ENCODE data around the gene RNF19B.
"Not testable (repeated sequence)": the region's sequence is repeated elsewhere in the genome, so short reads cannot be mapped to it uniquely, and the experiment has no call there.

RNF19B gene

DNA sequence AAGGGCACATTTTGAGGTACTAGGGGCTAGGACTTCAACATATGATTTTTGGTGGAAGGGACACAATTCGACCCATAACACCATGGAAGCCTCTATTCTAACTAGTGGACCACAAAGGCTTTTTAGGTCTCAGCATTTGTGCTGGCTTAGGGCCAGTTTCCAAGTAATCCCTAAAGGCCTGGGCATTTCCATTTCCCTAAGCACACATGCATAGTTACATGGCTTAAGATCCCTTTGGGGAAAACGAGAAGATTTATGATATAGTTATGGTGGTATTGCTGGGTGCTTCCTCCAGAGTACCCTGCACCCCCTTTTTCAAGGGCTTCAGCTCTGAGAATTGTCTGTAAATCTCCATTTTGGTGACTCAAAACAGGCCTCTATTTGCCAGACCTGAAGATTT is 35.2 kb downstream of the RNF19B start:
- DNase-seq, result no peak

DNA sequence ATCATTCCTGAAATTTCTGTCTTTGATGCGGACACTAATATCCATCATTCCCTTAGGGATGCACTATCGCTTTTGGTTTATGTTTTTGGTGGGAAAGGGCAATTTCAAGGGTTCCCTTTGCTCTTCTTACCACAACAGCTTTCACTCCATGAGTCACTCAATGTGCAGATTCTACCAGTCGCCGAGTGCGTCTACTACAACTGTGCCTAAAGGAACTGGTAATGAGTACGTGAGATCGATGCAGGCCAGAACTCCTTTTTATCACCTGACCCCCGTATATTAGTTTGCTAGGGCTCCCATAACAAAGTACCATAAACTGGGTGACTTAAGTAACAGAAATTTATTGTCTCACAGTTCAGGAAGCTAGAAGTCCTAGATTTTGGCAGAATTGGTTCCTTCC is 35.9 kb downstream of the RNF19B start:
- DNase-seq, result no peak

DNA sequence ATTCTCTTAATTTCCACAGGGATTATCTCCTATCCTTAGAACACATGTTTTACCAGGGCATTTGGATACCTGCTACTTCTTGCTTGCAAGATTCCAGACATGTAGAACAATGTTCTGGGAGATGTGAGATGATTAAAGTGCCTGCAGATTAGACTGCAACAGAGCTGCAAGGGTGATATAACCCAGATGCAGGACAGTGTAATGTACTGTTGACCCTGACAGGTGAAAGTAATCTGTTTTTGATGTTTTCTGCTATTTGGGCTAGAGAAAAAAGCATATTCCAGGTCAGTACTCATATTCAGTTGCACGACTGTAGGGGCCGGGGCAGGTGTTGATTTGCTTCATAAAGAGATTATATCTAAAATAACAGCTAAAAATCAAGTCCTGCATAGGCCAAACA is 36.3 kb downstream of the RNF19B start:
- DNase-seq, result no peak

DNA sequence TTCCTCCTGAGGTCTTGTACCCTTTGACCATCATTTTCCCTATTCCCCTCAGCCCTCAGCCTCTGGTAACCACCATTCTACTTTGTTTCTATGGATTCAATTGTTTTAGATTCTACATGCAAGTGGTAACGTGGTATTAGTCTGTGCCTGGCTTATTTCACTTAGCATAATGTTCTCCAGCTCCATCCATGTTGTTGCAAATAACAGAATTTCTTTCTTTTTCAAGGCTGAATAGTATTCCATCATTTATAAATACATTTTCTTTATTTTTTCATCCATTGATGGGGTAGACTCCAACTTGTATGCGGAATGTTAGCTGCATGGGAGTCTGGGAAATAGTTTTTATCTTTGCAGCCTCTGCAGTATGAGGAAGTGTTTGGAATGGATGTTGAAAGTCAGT is 37.2 kb downstream of the RNF19B start:
- DNase-seq, result no peak

DNA sequence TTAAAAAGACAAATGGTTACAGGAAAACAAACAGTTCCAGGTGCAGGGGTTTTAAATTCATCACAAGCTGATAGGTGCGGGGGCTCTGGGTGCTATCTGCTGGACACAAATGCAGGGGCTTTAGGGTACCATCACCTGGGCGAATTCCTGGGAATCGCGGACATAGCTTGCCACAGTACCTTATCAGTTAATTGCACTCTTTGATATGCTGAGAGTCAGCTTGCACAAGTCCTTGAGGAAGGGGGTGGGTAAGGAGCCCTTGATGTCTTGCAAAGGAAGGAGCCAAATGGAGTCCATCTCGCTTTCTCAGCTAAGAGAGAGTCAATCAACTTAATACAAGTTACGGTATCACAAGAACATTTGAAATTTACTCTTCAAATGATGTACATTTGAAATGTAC is 38.0 kb downstream of the RNF19B start:
- no peak for DNase-seq

DNA sequence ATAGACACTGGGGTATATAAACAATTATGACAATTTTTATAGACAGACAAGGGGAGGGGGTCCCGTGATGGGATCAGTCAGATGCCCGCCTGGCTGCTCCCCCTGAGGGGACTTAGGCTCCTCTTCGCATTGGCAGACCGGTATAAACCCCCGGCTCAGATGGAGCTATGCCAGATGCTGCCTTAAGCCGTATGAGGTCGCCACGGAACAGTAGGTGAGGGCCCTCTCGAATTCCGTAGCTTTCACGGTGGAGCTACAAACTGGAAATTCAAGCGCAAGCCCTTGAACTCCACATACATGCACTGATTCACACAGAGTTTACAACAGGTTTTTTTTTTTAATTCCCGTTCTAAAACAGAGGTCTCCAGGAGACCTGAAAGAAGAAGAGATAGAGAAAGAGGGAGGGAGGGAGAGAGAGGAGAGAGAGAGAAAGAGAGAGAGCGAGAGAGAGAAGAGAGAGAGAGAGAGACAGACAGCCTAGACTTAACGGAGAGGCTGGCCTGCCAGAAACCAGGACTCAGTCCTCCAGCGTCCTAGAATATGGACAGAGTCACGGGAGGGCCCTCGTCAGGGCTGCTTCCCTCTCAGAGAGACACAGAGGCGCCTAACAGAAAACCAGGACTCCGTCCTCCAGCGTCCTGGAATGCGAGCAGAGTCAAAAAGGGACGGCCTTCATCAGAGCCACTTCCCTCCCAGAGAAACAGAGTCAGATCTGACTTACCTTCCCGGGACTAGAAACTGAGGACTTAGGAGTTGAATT is 39.0 kb downstream of the RNF19B start:
- peak in 1 of 5 donors; percentile 22 for DNase-seq

DNA sequence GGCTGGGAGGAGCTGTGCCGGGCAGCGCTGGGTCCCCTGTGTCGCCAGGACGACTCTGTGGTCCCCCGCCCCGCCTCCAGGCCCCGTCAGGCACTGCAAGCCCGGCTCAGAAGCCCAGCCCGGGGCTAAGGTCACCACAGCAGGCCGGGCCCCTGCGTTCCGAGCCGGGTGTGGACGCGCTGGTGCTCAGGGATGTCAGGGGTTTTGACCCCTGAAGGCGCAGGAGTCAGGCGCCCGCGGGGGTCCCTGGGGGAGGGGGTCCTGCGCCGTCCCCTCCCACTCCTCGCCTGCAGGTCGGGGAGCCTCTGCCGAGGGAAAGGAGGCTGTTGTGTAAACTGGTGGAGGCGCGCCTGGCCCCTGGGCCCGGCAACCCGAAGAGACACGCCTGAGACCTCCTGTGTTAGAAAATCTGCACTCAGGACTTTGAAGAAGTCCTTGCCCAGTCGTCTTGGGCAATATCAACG is 39.7 kb downstream of the RNF19B start:
- peak in 1 of 5 donors; percentile 8 for DNase-seq

DNA sequence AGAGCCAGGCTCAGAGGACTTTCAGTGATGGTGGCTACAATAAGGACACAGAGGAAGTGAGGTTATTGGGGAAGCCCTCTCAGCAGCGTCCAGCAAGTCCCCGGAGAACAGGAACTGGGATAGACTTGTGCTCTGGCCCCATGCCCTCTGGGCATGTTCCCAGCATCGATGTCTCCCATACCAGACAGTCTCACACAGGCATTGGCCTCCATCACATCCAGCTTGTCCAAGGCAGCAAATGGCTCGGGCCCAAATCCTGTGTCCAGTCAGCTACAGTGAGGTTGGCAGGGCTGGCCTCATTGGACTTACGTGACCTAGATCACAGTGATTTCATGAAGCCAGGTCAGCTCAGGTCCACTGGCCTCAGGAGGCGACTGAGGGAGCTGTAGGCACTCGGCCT is 43.8 kb downstream of the RNF19B start:
- DNase-seq, result no peak

DNA sequence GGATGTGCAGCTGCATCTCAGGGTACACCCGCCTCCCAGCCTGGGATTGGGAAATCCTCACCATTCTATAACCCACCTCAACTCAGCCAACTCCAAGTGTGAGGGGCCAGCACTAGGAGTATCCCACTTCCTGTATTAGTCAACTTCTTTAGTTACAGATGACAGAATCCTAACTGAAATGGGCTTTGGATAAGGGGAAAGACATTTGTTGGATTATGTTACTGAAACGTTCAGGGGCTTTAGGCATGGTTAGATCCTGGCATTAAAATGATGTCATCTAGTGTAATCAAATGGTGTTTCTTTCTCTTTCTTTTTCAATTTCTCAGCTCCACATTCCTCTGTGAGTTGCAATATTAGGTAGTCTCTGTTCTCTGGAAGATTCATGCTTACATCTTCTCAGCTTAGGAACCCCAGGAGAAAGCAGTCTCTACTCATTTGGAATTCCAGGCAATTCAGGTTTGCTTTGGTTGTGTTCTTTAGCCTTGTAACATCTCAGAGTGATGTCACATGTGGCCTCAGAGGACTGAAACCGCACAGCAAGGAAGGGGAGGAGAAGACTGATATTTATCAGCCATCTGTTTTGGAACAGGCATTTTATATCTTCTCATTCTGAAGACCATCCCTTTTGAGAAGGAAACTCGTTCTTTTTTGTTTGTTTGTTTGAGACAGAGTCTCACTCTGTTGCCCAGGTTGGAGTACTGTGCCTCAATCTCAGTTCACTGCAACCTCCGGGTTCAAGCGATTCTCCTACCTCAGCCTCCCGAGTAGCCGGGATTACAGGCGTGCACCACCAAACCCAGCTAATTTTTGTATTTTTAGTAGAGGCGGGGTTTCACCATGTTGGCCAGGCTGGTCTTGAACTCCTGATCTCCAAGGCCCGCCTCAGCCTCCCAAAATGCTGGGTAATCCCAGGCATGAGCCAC is 44.5 kb downstream of the RNF19B start:
- no peak for DNase-seq

DNA sequence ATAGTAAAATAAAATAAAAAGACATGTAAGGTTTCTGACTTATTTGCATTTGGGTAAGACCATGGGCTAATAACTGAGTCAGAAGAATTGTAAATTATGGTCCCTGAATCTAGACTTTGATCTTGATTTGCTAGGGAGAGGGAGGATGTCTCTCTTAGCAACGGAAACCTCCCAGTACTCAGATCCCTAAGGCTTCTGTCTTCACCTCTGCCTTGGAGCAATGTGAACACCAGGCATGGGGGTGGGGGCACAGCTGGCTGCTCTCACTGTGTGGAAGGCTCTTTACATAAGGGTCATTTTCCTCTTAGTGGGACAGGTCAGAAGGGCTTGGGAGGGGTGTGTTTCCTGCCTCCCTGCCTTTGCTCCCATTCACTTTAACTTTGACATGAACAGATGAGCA is 46.4 kb downstream of the RNF19B start:
- DNase-seq, result no peak

DNA sequence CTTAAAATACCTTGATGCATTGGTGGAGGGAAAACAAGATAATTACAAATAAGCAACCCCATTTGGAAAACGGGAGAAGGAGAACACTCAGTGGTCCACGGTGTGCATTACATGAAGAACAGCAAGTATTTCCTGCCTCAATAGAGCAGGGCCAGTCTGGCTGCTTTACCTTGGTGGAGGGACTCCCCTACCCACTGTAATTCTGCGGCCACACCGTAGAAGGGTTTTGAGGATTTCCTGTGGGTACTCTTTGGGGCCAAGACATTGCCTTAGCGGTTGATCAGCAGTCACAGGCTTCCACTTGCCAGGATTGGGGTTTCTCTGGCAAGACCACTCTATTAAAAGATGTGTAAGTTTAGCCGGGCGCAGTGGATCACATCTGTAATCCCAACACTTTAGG is 47.1 kb downstream of the RNF19B start:
- DNase-seq, result peak in 1 of 5 donors; percentile 22

DNA sequence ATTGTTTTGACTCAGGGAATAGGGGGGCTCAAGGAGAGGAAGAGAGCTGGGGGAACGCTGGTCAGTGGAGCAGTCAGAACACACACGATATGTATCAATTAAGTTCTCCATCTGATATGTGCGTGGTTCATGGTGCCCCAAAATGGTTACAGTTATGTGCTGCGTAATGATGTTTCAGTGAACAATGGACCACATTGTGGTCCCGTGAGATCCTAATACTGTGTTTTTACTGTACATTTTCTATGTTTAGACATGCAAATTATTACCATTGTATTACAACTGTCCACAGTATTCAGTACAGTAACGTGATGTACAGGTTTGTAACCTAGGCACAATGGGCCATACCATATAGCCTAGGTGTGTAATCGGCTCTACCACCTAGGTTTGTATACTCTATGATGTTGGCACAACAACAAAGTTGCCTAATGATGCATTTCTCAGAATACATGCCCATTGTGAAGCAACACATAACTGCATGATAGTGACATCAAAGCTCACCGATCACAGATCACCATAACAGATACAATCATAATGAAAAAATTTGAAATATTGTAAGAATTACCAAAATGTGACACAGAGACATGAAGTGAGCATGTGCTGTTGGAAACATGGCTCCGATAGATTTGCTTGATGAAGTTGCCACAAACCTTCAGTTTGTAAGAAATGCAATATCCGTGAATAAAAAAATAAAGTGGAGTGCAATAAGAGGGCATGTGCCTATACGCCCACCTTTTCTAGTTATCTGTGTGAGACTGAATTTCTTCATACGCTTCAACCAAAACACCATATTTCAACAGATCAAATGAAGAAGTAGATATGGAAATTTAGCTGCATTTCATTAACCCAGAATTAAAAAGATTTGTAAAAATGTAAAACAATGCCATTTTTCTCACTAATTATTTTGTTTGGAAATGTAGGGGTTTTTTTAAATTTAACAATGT is 48.6 kb downstream of the RNF19B start:
- no peak for DNase-seq

DNA sequence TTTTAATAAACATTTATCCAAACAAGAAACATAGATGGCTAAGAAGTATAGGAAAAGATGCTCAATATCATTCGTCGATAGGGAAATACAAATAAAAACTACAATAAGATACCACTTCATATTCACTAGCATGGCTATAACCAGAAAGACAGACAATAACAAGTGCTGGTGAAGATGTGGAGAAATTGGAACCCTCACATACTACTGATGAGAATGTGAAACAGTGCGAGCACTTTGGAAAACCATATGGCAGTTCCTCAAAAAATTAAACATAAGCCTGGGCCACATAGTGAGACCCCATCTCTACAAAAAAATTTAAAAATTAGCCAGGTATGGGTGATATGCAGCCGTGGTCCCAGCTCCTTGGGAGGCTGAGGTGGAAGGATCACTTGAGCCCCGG is 54.3 kb downstream of the RNF19B start:
- DNase-seq, result no peak

DNA sequence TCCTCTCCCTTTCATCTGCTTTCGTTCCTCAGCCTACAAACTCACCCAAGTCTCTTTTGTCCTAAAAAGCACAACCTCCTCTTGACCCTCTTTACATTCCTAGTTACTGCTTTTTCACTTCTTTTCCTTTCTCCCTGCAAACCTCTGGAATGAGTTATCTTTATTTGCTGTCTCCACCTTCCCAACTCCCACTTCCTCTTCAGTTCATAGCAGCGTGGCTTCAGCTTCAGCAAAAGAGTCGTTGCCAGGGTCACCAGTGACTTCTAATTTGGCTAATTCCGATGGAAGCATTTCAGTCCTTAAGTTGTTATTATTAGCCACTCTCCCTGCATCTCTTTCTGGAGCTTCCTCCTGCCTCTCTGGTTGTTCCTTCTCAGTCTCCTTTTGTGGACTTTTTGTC is 57.2 kb downstream of the RNF19B start:
- DNase-seq, result no peak

DNA sequence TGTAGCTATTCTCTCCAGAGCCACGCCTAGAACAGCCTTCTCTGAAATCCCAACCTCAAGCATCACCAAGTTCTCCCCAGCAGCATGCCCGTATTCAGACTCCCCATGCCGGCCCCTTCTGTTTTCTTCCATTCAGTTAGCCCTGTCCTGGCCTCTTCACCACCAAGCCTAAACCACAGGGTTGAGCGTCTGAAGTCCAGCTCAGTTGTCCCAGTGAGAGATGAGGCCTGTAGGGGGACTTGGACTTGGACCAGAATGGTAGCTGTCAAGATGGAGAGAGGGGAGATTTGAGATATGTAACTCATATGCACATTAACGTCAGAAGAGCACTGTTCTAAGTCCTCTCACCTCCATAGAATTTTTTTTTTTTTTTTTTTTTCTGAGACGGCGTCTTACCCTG is 58.0 kb downstream of the RNF19B start:
- DNase-seq, result no peak

DNA sequence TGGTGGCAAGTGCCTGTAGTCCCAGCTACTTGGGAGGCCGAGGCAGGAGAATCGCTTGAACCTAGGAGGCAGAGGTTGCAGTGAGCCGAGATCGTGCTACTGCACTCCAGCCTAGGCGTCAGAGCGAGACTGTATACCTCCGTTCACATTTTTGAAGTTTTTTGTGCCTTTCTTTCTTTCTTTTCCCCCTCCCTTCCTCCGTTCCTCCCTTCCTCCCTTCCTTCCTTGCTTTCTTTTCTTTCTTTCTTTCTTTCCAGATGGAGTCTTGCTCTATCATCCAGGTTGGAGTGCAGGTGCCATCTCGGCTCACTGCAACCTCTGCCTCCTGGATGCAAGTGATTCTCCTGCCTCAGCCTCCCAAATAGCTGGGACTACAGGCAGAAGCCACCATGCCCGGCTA is 59.0 kb downstream of the RNF19B start:
- DNase-seq, result not testable (repeated sequence)

DNA sequence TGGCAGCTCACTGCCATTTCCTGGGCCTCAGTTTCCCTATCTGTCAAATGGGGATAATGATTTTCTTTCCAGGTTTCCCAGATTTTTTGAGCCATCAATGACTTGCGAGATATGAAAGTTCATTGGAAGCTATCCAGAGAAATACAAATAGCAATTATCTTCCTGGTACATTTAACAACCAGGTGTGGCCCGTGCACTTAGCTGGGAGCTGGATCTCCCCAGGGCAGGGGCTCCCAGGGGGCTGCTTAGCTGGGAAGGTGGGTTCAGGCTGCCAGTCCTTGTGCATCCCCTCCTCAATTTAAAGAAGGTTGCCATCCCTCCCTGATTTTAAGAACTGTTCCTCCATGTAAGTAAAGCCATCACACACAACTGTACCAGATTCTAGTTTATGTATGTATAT is 59.8 kb downstream of the RNF19B start:
- DNase-seq, result no peak

DNA sequence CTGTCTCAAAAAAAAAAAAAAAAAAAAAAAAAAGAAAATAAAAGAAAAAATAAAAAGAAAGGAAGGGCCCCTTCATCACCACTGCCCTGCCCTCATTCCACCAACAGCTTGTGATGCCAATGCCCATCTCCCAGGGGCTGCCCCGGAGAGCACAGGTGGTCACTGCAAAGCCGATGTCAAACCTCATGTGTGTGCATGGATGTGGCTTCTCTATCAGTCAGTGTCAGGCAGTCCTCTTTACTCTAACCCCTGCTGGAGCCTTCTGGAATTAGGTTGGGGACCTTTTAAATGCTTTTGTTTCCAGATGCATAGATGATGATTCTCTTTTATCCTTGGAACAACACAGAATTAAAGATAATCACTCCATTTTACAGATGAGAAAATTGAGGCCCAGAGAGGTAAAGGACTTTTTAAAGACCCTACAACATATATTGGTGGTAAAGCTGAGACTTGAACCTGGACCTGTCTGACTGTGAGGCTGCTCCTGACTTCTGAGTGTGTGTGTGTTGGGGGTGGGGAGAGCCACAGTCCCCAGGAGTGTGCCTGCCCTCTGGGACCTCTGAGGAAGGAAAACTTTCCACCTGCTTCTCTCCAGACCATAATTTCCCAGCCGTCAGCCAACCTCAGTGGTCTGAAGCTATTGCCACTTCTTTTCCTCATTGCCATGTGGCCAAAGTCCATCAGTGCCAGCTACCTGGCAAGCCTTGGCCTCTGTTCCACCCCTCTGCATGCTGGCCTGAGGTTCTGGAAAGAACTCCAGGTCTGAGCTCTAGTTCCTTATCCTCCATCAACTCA is 60.4 kb downstream of the RNF19B start:
- DNase-seq, result no peak

DNA sequence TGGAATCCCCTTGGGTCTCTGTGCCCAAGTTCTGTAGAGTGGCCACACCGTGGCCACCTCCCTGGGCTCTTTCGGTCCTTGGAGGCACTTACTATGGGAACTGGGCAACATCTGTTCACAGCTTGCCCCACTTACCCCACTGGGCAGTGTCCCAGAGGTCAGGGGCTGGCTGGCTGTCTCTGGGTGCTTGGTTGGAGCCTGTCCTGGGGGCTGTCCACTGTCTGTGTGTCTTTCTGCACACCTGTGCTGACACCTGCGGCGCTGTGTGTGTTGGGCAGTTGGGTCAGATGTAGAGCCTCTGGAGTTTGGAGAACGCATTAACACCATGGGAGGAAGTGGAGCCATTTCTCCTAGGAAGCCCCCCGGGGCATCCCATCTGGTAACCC is 62.1 kb downstream of the RNF19B start:
- no peak for DNase-seq

DNA sequence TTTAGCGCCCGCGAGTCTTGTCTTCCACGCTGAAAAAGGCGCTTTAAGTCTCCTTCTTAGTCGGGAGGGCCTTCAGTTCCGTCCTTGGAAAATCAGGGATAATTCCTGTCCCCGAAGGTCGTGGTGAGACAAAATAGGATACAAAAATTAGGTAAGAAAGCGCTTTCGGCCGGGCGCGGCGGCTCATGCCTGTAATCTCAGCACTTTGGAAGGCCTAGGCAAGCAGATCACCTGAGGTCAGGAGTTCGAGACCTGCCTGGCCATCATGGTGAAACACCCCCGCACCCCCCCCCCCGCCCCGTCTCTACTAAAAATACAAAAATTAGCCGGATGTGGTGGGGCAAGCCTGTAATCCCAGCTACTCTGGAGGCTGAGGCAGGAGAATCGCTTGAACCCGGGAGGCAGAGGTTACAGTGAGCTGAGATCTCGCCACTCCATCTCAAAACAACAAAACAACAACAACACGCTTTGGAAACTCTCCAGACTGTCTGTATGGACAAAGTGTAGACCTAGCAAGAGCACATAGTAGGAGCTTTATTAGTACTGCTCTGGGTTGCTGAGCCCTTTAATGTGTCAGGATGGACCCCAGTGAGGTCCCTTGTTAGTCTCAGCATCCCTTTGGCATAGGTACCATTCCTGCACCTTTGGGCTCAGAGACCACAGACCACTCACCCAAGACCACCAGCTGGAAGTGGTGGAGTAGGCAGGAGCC is 62.6 kb downstream of the RNF19B start:
- DNase-seq, result no peak
